A549 (cell line): ENCODE measurements around the gene MRPL44. TPM values are rescaled to one million over a fixed set of nuclear protein-coding genes. Genes with fewer than 3 reads are reported as not detected.

Experiments
- ATAC-seq, 2 experiments: fragments of 200-7000 bp in 1 of 2; fragments of >200 bp in 1 of 2; cut with Nextera tagmentation in 1 of 2; cut with Tn5 transposase in 1 of 2; 3 replicates each; pipeline versions ENCODE4 v1.8.0 to v1.9.1; 2018 to 2020; ENCODE audit warnings: mild to moderate bottlenecking in 1 of 2, moderate library complexity in 1 of 2
- CTCF ChIA-PET: fragments of 300-600 bp; sonication (Branson Sonifier 250); formaldehyde crosslinking; extraction: SDS; loops from one replicate; lab custom pipeline; 2021; ENCODE audit warnings: antibody characterized with exemption, inconsistent platforms; lab: Yijun Ruan, JAX
- POLR2A ChIA-PET: fragments of 350-600 bp; formaldehyde crosslinking; extraction: SDS; loops from one replicate; lab custom pipeline; 2021; ENCODE audit warnings: antibody characterized with exemption, inconsistent platforms; lab: Yijun Ruan, JAX
- DNase-seq, 2 experiments: peaks; one replicate each; pipeline versions ENCODE4 v3.0.0 to v3.0.0-alpha.2; 2011 to 2016; ENCODE audit warnings: low read depth in 1 of 2, low spot score in 1 of 2
- FAIRE-seq: peaks from 2 replicates; lab custom pipeline; 2011; peaks lifted over from hg19 to GRCh38; lab: Jason Lieb, UNC
- H3K27ac ChIP-seq, 2 experiments: fragments of >200 bp; sonication (Bioruptor Twin); formaldehyde crosslinking; 3 replicates each; pipeline ENCODE4 v1.5.1; 2016 to 2017
- H3K4me1 ChIP-seq: fragments of >200 bp; sonication (Bioruptor Twin); formaldehyde crosslinking; 3 replicates; pipeline ENCODE4 v1.6.1; 2016
- H3K4me2 ChIP-seq: fragments of >200 bp; sonication (Bioruptor Twin); formaldehyde crosslinking; 3 replicates; pipeline ENCODE4 v1.6.1; 2016
- H3K4me3 ChIP-seq: fragments of >200 bp; sonication (Bioruptor Twin); formaldehyde crosslinking; 3 replicates; pipeline ENCODE4 v1.5.1; 2016
- H3K9me3 ChIP-seq: fragments of >200 bp; sonication (Bioruptor Twin); formaldehyde crosslinking; 3 replicates; pipeline ENCODE4 v1.6.1; 2016
- ATOH8 ChIP-seq: fragments of 250-450 bp; sonication (Bioruptor Pico); IDR thresholded peaks from 2 replicates; pipeline ENCODE4 v1.5.0; 2020; ENCODE audit warnings: low read depth, mild to moderate bottlenecking, moderate library complexity
- BHLHE40 ChIP-seq: IDR thresholded peaks from 2 replicates; pipeline ENCODE4 v1.6.1; 2012; ENCODE audit warnings: low read depth, low read length, inconsistent platforms
- CBX2 ChIP-seq: fragments of 200-600 bp; sonication (generic); IDR thresholded peaks from 2 replicates; pipeline ENCODE4 v1.6.1; 2016; ENCODE audit warnings: low read depth, mild to moderate bottlenecking, borderline replicate concordance
- CEBPB ChIP-seq, 2 experiments: fragments of >200 bp in 1 of 2; sonication (Bioruptor Twin) in 1 of 2; formaldehyde crosslinking in 1 of 2; IDR thresholded peaks; 2 replicates each; pipeline ENCODE4 v1.6.1; 2012 to 2016
- EHF ChIP-seq: fragments of 250-450 bp; sonication (Bioruptor Pico); IDR thresholded peaks from 2 replicates; pipeline ENCODE4 v1.5.0; 2020; ENCODE audit warnings: mild to moderate bottlenecking
- EHMT2 ChIP-seq: fragments of 200-600 bp; sonication (generic); IDR thresholded peaks from 2 replicates; pipeline ENCODE4 v1.6.1; 2016; ENCODE audit warnings: antibody characterized with exemption, low read depth, mild to moderate bottlenecking, moderate library complexity
- EP300 ChIP-seq, 2 experiments: fragments of >200 bp; sonication (Bioruptor Twin); formaldehyde crosslinking; IDR thresholded peaks; 2 replicates in 1 of 2; 3 replicates in 1 of 2; pipeline ENCODE4 v1.6.1; 2016 to 2017
- HOXB13 ChIP-seq: fragments of 250-450 bp; sonication (Bioruptor Pico); IDR thresholded peaks from 2 replicates; pipeline ENCODE4 v1.5.0; 2020; ENCODE audit warnings: low read depth, mild to moderate bottlenecking, moderate library complexity
- HOXB5 ChIP-seq: fragments of 250-450 bp; sonication (Bioruptor Pico); IDR thresholded peaks from 2 replicates; pipeline ENCODE4 v1.5.0; 2020; ENCODE audit warnings: mild to moderate bottlenecking, moderate library complexity
- JUNB ChIP-seq: fragments of >200 bp; sonication (Bioruptor Twin); formaldehyde crosslinking; IDR thresholded peaks from 2 replicates; pipeline ENCODE4 v1.6.1; 2016
- MAZ ChIP-seq: fragments of 150-350 bp; IDR thresholded peaks from 2 replicates; pipeline ENCODE4 v1.6.1; 2014; ENCODE audit warnings: antibody characterized with exemption, low read depth, low read length, borderline replicate concordance
- POLR2A ChIP-seq: IDR thresholded peaks from 2 replicates; pipeline ENCODE4 v1.6.1; 2012; ENCODE audit warnings: mild to moderate bottlenecking, low read length
- RAD21 ChIP-seq, 2 experiments: fragments of >200 bp in 1 of 2; sonication (Bioruptor Twin) in 1 of 2; formaldehyde crosslinking in 1 of 2; IDR thresholded peaks in 1 of 2; conservative IDR thresholded peaks in 1 of 2; 2 replicates in 1 of 2; 3 replicates in 1 of 2; pipeline ENCODE4 v1.6.1; 2012 to 2018; ENCODE audit warnings: inconsistent platforms in 1 of 2
- RARB ChIP-seq: fragments of 250-450 bp; sonication (Bioruptor Pico); IDR thresholded peaks from 2 replicates; pipeline ENCODE4 v1.8.0; 2021; ENCODE audit warnings: mild to moderate bottlenecking, moderate library complexity
- SMC3 ChIP-seq: fragments of >200 bp; sonication (Bioruptor Twin); formaldehyde crosslinking; IDR thresholded peaks from 3 replicates; pipeline ENCODE4 v1.6.1; 2018; ENCODE audit warnings: inconsistent platforms
- WGBS: methylation state at CpG from one replicate; pipeline ENCODE4 v1.1.6; 2017; ENCODE audit errors: missing lambda C conversion rate; 5-methylcytosine and 5-hydroxymethylcytosine counted together
- polyA plus RNA-seq, 4 experiments: library from polyadenylated mRNA; depleted of rRNA in 3 of 4; stranded (reverse); fragments of >200 nt; fragmentation: RNase III in 1 of 4; extraction: RNeasy Plus Mini Kit Qiagen cat#74134 plus additional on column Dnase treatment in 1 of 4; gene quantifications; 2 replicates in 3 of 4; 3 replicates in 1 of 4; pipeline ENCODE4 v1.2.3, GENCODE V29; 2011 to 2017
- TF ChIP-seq, protein P1 (sequence below): fragments of 450-650 bp; IDR thresholded peaks from 2 replicates; pipeline ENCODE4 v1.6.1; 2014; ENCODE audit warnings: antibody characterized with exemption

Gene MRPL44
- polyA plus RNA-seq, 2 of the 4 experiments (the other 2 are of a cell fraction): 39.0 to 39.2 TPM

GRCh38 chr2:223980803-223981202, 23.5 kb downstream of the MRPL44 start:
- TF ChIP-seq POLR2A (no peak), EHMT2 (no peak), EHF (no peak), CEBPB (IDR thresholded peaks at IDR 0.05) (no peak), JUNB (no peak), ATOH8 (CRISPR knock-in tag) (no peak), CBX2 (no peak)
- TF ChIP-seq, all 56 proteins: peak for 0
- H3K27ac ChIP-seq: no peak overlapping the region
- WGBS: 89% methylated on average over 4 of the region's 4 CpGs
- no peak overlapping the region for H3K4me2 ChIP-seq
- H3K4me3 ChIP-seq: no peak overlapping the region
- ChIA-PET POLR2A (no interaction called here), CTCF (interaction anchor here (0.8 to 4.4 kb wide), 9 partner anchors 8 to 304 kb away, joined by 3 to 20 read pairs (median 5); partner anchors contain the start of gene SERPINE2)
- ATAC-seq: no peak
- DNase-seq: no peak
- no peaks in the 10 kb centered on the region for H3K9me3 ChIP-seq
- H3K4me1 ChIP-seq: no peaks in the 10 kb centered on the region; the same call in 2 of the 3 replicates
- no peak for FAIRE-seq

DNA sequence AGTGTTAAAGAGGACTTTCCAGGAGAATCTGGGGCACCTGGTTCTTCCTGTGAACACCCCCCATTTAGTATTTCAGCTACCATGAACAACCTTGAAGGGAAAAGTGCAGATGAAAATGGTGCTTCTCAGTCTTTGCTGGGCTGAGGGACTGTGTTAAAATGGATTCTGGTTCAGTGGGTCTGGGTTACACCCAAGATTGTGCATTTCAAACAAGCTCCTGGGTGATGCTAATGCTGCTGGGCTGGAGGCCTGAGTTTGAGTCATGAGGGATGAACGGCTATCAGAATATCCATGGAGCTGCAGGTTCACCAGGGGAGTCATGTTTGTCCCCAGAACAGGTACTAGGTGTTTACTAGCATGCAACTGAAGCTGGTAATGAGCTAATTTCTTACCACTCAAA, 24.0 kb downstream of the MRPL44 start:
- H3K9me3 ChIP-seq: no peaks in the 10 kb centered on the region
- H3K4me1 ChIP-seq: no peaks in the 10 kb centered on the region; the same call in 2 of the 3 replicates
- POLR2A ChIA-PET: no interaction called here
- FAIRE-seq (no peak), DNase-seq (no peak), ATAC-seq (no peak)
- WGBS: 78% methylated on average over 1 of the region's 1 CpG
- no peak overlapping the region for H3K27ac ChIP-seq
- H3K4me2 ChIP-seq: no peak overlapping the region
- H3K4me3 ChIP-seq: no peak overlapping the region
- CTCF ChIA-PET: interaction anchor here (0.8 to 4.4 kb wide), 9 partner anchors 9 to 303 kb away, joined by 3 to 20 read pairs (median 5); partner anchors contain the start of gene SERPINE2
- TF ChIP-seq, protein P1, sequence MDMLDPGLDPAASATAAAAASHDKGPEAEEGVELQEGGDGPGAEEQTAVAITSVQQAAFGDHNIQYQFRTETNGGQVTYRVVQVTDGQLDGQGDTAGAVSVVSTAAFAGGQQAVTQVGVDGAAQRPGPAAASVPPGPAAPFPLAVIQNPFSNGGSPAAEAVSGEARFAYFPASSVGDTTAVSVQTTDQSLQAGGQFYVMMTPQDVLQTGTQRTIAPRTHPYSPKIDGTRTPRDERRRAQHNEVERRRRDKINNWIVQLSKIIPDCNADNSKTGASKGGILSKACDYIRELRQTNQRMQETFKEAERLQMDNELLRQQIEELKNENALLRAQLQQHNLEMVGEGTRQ: no peak

DNA sequence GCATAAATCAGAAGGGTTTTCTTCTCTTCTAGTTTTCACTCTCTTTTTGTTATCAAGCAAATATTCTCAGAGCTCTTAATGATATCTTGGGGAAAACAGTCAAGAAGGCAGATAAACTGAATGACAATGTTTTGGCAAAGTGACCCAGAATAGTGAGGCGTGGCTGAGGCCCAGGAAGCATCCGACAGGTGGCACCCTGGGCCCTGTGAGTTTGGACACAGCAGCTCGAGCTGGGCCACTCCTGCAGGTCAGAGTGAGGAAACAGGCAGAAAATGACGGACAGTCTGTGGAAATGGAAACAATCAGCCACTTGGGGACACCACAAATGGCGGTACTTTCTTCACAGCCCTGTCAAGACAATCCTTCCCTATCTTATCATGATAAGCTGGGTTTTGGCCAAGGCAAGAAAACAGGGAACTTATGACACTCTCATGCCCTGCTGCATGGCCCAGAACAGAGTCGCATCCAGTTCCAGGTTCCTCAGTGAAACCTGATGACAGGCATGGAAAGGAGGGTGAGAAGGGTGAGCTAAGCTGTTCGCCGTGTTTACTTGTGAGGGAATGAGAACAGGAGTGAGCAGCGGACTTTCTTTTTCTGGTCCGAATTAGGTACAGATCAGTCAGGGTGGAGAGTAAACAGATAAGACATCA, 32.1 kb downstream of the MRPL44 start:
- FAIRE-seq (no peak), DNase-seq (peak in 1 of 2 experiments; percentile 30)
- WGBS: 77% methylated on average over 10 of the region's 10 CpGs

DNA sequence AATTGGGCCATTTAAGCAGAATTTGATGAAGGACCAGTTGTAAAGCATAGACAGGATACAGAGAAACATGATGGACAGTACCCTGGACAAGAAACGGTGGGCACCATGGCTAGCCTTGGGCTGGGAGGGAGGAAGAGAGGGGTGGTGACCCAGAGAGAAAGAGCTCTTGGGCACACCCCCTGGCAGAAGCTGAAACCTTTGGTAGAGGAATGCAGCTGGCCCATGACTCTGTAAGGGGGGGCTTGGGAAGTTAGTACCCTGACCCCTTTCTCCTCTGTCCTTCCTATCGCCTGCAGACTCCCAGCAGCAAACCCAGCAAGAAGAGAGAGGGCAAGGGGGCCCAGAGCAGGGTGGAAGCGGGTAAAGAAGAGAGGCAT, 32.6 kb downstream of the MRPL44 start:
- WGBS: 90% methylated on average over 3 of the region's 3 CpGs
- CTCF ChIA-PET: interaction anchor here (0.9 to 15.9 kb wide), 8 partner anchors 9 to 459 kb away, joined by 3 to 360 read pairs (median 4); partner anchors contain the start of gene SERPINE2
- H3K4me2 ChIP-seq: no peak overlapping the region
- H3K4me3 ChIP-seq: no peak overlapping the region
- no peaks in the 10 kb centered on the region for H3K9me3 ChIP-seq
- DNase-seq (no peak), ATAC-seq (peak in 1 of 2 experiments; percentile 47; a peak in 3 of 6 replicates), FAIRE-seq (no peak)
- TF ChIP-seq EP300 (IDR thresholded peaks at IDR 0.05): no peak
- H3K4me1 ChIP-seq: peaks cover 10% of the 10 kb centered on the region; the same call in 2 of the 3 replicates
- H3K27ac ChIP-seq: no peak overlapping the region
- POLR2A ChIA-PET: no interaction called here

More for the DNA sequence above, 32.1 kb downstream of the MRPL44 start:
- Histone ChIP-seq H3K9me3 (no peaks in the 10 kb centered on the region), H3K4me3 (no peak overlapping the region), H3K4me1 (peaks cover 4% of the 10 kb centered on the region; the same call in 2 of the 3 replicates), H3K27ac (no peak overlapping the region), H3K4me2 (no peak overlapping the region)
- ChIA-PET POLR2A (no interaction called here), CTCF (interaction anchor here (0.9 to 15.9 kb wide), 7 partner anchors 10 to 460 kb away, joined by 3 to 360 read pairs (median 4); partner anchors contain the start of gene SERPINE2)
- TF ChIP-seq HOXB13 (CRISPR knock-in tag) (no peak), SMC3 (peak; percentile 39; the same call in 1 of the 3 replicates), RAD21 (conservative IDR thresholded peaks at IDR 0.05 in 1 of 2, IDR thresholded peaks at IDR 0.05 in 1 of 2) (peak in 1 of 2 experiments; percentile 42; a peak in 4 of 5 replicates), HOXB5 (no peak), MAZ (no peak), RARB (CRISPR knock-in tag) (no peak), BHLHE40 (no peak)
- peak; percentile 66 to 78; a peak in 4 of 6 replicates for ATAC-seq
